IPS-NIHi7 (cell line): Measurements from ENCODE around the gene SLC11A1.

Experiments
- DNase-seq: peaks from one replicate; pipeline ENCODE4 v3.0.0; 2012; ENCODE audit warnings: mixed read lengths; ENCODE audit errors: extremely low spot score

The SLC11A1 gene

GRCh38 chr2:218366621-218367414 is 15.3 kb upstream of the SLC11A1 start:
- no peak for DNase-seq

DNA sequence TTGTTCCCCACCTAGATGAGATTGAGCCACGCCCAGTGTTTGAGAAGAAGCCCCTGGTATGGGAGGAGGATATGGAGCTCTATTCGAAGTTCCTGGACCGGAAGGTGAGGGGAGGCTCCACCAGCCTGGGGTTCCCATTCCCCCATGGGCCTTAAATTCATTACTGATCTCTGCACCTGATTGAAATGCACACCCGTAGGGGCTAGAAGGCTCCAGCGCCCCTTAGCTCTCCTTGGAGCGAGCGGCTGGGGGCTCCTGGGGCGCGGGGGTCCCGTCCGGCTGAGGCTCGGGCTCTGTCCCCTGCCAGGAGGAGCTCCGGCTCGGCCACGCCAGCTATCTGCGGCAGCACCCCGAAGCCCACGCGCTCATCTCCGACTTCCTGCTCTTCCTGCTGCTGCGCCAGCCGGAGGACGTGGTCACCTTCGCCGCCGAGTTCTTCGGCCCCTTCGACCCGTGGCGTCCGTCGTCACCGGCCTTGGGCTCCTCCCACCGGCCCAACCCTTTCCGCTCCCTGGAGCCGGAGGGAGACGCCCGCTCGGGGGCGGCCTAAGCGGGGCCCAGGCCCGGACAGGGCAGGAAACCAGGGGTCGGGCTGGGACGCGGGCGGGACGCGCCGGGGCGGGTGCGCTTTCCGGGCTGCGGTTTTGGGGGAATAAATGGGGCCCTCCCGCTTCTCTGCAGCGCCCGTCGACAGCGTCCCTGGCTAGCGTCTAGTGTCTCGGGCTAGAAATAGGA is 14.5 kb upstream of the SLC11A1 start:
- DNase-seq = peak; percentile 95

DNA sequence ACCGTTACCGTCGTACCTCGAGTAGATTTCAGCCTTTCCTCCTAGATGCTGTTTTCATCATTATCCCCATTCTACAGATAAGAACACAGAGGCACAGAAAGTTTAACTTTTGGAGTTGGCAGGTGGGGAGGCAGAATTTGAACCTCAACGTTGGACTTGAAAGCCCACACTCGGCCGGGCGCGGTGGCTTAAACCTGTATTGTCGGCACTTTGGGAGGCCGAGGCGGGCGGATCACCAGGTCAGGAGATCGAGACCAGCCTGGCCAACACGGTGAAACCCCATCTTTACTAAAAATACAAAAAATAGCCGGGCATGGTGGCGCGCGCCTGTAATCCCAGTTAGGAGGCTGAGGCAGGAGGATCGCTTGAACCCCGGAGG is 13.9 kb upstream of the SLC11A1 start:
- DNase-seq = no peak

GRCh38 chr2:218368621-218369153 is 13.4 kb upstream of the SLC11A1 start:
- DNase-seq = peak; percentile 59

GRCh38 chr2:218369330-218369729 is 12.7 kb upstream of the SLC11A1 start:
- no peak for DNase-seq

DNA sequence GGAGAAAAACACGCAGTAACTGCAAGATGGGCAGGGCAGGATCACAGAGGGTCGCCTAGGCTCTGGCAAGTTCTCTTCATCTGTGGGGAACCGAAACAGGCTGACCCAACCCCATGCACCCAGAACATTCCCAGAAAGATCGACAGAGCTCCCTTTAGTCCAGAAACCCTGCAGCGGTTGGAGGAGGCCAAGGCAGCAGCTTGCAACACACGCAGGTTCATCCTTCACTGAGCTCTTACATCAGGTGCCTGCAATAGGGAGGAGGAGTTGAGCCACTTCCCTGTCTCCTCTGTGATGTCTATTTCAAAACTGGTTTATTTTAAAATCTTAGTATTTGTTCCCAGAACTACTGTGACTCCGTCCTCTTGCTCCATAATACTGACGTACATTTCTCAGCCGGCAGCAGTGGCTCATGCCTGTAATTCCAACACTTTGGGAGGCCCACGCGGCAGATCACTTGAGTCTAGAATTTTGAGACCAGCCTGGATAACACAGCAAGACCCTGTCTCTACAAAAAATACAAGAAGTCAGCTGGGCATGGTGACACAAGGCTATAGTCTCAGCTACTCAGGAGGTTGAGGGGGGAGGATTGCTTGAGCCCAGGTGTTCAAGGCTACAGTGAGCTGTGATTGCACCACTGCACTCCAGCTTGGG is 11.5 kb upstream of the SLC11A1 start:
- DNase-seq = no peak

- no peak for DNase-seq
Observed at GRCh38 chr2:218371983-218372350, 10.1 kb upstream of the SLC11A1 start.

DNA sequence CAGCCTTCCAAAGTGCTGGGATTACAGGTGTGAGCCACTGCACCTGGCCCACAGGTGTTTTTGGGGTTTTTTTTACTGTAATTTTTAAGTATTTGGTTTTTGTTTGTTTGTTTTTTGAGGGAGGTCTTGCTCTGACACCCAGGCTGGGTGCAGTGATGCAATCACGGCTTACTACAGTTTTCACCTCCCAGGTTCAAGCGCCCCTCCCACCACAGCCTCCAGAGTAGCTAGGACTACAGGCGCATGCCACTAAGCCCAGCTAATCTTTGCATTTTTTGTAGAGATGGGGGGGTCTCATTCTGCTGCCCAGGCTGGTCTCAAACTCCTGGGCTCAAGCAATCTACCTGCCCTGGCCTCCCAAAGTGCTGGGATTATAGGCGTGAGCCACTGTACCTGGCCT is 7.3 kb upstream of the SLC11A1 start:
- no peak for DNase-seq

DNA sequence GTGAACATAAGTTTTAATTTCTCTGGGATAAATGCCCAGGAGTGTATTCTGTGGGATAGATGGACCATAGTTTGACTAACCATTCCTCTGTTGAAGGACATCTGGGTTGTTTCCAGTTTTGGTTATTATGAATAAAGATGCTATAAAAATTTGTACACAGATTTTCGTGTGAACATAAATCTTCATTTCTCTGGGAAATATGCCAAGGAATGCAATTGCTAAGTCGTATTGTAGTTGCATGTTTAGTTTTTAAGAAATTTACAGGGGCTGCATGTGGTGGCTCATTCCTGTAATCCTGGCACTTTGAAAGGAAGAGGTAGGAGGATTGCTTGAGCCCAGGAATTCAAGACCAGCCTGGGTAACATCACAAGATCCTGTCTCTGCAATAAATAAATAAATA is 6.9 kb upstream of the SLC11A1 start:
- DNase-seq = no peak

DNA sequence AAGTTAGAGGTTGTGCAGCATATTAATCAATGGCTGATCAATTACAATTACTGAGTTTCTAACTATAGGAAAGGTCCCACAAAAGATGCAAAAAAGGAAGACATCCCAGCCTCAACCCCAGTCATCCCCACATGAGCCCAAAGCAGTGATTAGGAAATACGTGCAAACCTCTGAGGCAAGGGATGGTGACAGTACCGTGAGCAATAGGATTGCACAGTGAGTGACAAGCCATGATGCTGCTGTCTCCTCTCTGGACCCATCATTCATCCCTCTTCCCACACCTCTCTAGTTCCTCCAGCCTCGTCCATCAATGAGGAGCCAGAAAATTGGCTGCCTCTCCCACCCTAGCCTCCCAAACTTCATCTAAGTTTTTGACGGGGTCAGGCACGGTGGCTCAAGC is 4.0 kb upstream of the SLC11A1 start:
- DNase-seq = no peak

DNA sequence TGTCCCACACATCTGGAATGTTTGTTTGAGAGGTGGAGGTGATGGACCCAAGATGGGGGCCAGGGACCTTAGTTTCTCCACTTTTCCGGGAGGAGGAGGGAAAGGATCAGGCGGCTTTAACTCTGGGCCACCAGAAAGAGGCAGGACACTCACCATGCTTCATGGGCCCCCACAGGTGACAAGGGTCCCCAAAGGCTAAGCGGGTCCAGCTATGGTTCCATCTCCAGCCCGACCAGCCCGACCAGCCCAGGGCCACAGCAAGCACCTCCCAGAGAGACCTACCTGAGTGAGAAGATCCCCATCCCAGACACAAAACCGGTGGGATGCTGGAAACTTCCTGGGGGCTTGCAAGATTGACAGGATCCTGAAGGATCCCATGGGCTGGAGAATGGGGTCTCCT is 712 bp downstream of the SLC11A1 start:
- no peak for DNase-seq

DNA sequence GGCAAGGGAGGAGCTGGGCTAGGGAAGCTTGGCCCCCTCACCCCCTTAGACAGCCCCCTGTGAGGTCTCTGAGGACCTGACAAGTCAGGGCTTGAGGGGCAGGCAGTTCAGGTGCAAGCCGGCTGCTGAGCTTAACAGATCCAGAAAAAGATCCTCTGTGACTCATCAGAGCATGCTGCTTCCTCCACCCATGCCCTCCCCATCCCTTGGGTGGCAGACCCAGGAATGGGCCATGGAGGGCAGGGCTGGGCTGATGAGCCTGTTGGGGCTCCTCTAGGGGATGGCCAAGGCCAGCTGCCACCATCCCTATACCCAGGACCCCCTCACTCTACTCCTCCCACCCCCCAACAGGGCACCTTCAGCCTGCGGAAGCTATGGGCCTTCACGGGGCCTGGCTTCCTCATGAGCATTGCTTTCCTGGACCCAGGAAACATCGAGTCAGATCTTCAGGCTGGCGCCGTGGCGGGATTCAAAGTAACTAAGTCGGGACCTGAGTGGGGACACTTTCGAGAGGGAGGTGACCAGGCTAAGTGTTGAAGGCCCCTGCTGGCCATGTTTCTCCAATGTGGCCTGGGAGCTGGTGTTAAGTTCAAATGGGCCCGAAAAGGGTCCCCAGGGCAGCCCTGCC is 1.9 kb downstream of the SLC11A1 start:
- DNase-seq = no peak

DNA sequence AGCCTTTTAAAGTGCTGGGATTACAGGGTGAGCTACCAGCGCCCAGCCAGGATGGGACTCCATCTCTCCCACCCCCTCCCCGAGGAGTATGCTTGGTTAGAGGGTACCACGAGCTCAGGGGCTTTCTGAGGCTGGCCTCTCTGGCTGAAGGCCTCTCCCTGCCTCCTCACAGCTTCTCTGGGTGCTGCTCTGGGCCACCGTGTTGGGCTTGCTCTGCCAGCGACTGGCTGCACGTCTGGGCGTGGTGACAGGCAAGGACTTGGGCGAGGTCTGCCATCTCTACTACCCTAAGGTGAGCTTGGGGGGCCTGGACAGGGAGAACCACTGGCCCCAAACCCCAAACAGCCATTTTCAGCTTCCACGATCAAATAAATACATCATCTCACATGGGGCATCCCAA is 2.9 kb downstream of the SLC11A1 start:
- no peak for DNase-seq

GRCh38 chr2:218386505-218387368 is 4.7 kb downstream of the SLC11A1 start:
- DNase-seq = no peak

- peak; percentile 87 for DNase-seq
Observed at GRCh38 chr2:218387369-218388194, 5.5 kb downstream of the SLC11A1 start.

DNA sequence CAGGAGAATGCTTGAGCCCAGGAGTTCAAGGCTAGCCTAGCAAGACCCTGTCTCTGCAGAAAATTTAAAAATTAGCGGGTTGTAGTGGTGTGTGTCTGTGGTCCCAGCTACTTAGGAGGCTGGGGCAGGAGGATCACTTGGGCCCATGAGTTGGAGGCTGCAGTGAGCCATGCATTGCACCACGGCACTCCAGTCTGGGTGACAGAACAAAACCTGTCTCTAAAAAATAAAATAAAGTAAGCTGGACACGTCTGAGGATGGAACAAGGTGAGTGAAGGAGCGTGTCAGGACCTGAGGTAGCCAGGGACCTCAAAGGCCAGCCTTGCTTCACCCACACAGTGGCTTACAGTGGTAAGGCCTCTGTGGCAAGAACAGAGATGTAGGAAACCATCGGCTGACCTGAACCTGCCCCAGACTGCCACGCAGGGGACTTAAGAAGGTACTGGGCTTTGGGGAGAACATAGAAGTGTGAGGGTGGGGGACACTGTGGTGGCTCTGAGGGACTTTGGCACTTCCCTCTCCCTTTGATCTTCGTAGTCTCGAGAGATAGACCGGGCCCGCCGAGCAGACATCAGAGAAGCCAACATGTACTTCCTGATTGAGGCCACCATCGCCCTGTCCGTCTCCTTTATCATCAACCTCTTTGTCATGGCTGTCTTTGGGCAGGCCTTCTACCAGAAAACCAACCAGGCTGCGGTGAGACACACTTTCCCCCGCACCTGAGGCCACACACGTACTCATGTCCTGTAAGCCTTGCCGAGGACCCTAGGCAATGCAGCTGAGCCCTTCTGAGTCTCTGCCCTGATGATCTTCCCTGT is 7.5 kb downstream of the SLC11A1 start:
- no peak for DNase-seq

GRCh38 chr2:218391202-218391601 is 9.1 kb downstream of the SLC11A1 start:
- no peak for DNase-seq

- DNase-seq = no peak
Observed at GRCh38 chr2:218392459-218392858, 10.4 kb downstream of the SLC11A1 start.

DNA sequence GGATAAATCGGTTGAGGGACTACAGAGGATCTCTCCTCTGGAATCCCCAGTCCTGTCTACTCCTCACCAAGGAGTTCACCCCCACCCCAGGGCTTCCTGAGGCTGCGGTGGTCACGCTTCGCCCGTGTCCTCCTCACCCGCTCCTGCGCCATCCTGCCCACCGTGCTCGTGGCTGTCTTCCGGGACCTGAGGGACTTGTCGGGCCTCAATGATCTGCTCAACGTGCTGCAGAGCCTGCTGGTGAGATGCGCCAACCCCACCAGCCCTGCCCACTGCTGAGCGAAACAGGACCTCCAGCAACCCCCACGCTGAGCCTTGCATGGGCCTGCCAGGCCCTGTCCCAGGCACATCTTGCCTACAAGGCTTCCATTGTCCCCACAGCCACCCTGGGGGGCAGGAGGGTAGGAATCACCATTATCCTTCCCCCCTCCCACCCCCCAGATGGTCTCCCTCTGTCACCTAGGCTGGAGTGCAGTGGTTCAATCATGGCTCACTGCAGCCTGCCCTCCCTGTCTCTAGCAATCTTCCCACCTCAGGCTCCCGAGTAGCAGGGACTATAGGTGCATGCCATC is 10.9 kb downstream of the SLC11A1 start:
- no peak for DNase-seq
